ENCODE data around the gene EIF3F.
A peak's percentile ranks its signal among the peaks of the same experiment; 100 is the strongest.

The EIF3F gene

GRCh38 chr11:8026982-8027381 lies 39.8 kb downstream of the EIF3F start:
- Histone ChIP-seq H3K36me3 (ENCODE audit: insufficient read depth, low read depth, low read length) (no peaks in the 10 kb centered on the region), H3K4me3 (ENCODE audit: low read length) (no peak overlapping the region), H3K27ac (ENCODE audit: low read length) (no peak overlapping the region), H3K4me1 (ENCODE audit: insufficient read depth, low read length) (no peaks in the 10 kb centered on the region), H3K27me3 (ENCODE audit: insufficient read depth, low read length) (peaks cover 23% of the 10 kb centered on the region), H3K9ac (ENCODE audit: low read depth, low read length) (no peak overlapping the region), H3K9me3 (ENCODE audit: insufficient read depth, low read depth, low read length) (no peaks in the 10 kb centered on the region)

- Histone ChIP-seq H3K27me3 (ENCODE audit: insufficient read depth, low read length) (peaks cover 30% of the 10 kb centered on the region), H3K4me3 (ENCODE audit: low read length) (no peak overlapping the region), H3K36me3 (ENCODE audit: insufficient read depth, low read depth, low read length) (no peaks in the 10 kb centered on the region), H3K4me1 (ENCODE audit: insufficient read depth, low read length) (no peaks in the 10 kb centered on the region), H3K27ac (ENCODE audit: low read length) (no peak overlapping the region), H3K9me3 (ENCODE audit: insufficient read depth, low read depth, low read length) (no peaks in the 10 kb centered on the region), H3K9ac (ENCODE audit: low read depth, low read length) (no peak overlapping the region)
Observed at GRCh38 chr11:8028766-8029165, 41.6 kb downstream of the EIF3F start.

GRCh38 chr11:8030526-8031247 lies 43.5 kb downstream of the EIF3F start:
- no peaks in the 10 kb centered on the region for H3K4me1 ChIP-seq (ENCODE audit: insufficient read depth, low read length)
- H3K27ac ChIP-seq (ENCODE audit: low read length) = no peak overlapping the region
- H3K4me3 ChIP-seq (ENCODE audit: low read length) = no peak overlapping the region
- H3K9ac ChIP-seq (ENCODE audit: low read depth, low read length) = no peak overlapping the region
- H3K9me3 ChIP-seq (ENCODE audit: insufficient read depth, low read depth, low read length) = no peaks in the 10 kb centered on the region
- peaks cover 30% of the 10 kb centered on the region for H3K27me3 ChIP-seq (ENCODE audit: insufficient read depth, low read length)
- H3K36me3 ChIP-seq (ENCODE audit: insufficient read depth, low read depth, low read length) = no peaks in the 10 kb centered on the region

- H3K4me1 ChIP-seq (ENCODE audit: insufficient read depth, low read length) = no peaks in the 10 kb centered on the region
- no peak overlapping the region; the same call in 1 of the 2 replicates for H3K9ac ChIP-seq (ENCODE audit: low read depth, low read length)
- H3K4me3 ChIP-seq (ENCODE audit: low read length) = no peak overlapping the region
Observed at GRCh38 chr11:8031248-8032115, 44.3 kb downstream of the EIF3F start.

GRCh38 chr11:8032122-8032521 lies 45.0 kb downstream of the EIF3F start:
- Histone ChIP-seq H3K27ac (ENCODE audit: low read length) (no peak overlapping the region), H3K4me3 (ENCODE audit: low read length) (no peak overlapping the region), H3K9ac (ENCODE audit: low read depth, low read length) (no peak overlapping the region), H3K27me3 (ENCODE audit: insufficient read depth, low read length) (peaks cover 32% of the 10 kb centered on the region), H3K4me1 (ENCODE audit: insufficient read depth, low read length) (no peaks in the 10 kb centered on the region), H3K9me3 (ENCODE audit: insufficient read depth, low read depth, low read length) (no peaks in the 10 kb centered on the region), H3K36me3 (ENCODE audit: insufficient read depth, low read depth, low read length) (no peaks in the 10 kb centered on the region)

More at GRCh38 chr11:8031248-8032115, 44.3 kb downstream of the EIF3F start:
- Histone ChIP-seq H3K27ac (ENCODE audit: low read length) (no peak overlapping the region), H3K9me3 (ENCODE audit: insufficient read depth, low read depth, low read length) (no peaks in the 10 kb centered on the region), H3K36me3 (ENCODE audit: insufficient read depth, low read depth, low read length) (no peaks in the 10 kb centered on the region), H3K27me3 (ENCODE audit: insufficient read depth, low read length) (peaks cover 28% of the 10 kb centered on the region)

GRCh38 chr11:8032576-8033304 lies 45.6 kb downstream of the EIF3F start:
- Histone ChIP-seq H3K4me3 (ENCODE audit: low read length) (peak overlapping the region; percentile 11; the same call in 1 of the 2 replicates), H3K36me3 (ENCODE audit: insufficient read depth, low read depth, low read length) (no peaks in the 10 kb centered on the region), H3K4me1 (ENCODE audit: insufficient read depth, low read length) (no peaks in the 10 kb centered on the region), H3K9me3 (ENCODE audit: insufficient read depth, low read depth, low read length) (no peaks in the 10 kb centered on the region), H3K27ac (ENCODE audit: low read length) (no peak overlapping the region), H3K9ac (ENCODE audit: low read depth, low read length) (peak overlapping the region; percentile 34; the same call in 1 of the 2 replicates), H3K27me3 (ENCODE audit: insufficient read depth, low read length) (peaks cover 32% of the 10 kb centered on the region)

- H3K9ac ChIP-seq (ENCODE audit: low read depth, low read length) = no peak overlapping the region
- peak overlapping the region; percentile 11; the same call in 1 of the 2 replicates for H3K4me3 ChIP-seq (ENCODE audit: low read length)
- peaks cover 32% of the 10 kb centered on the region for H3K27me3 ChIP-seq (ENCODE audit: insufficient read depth, low read length)
- H3K9me3 ChIP-seq (ENCODE audit: insufficient read depth, low read depth, low read length) = no peaks in the 10 kb centered on the region
- no peaks in the 10 kb centered on the region for H3K36me3 ChIP-seq (ENCODE audit: insufficient read depth, low read depth, low read length)
- no peaks in the 10 kb centered on the region for H3K4me1 ChIP-seq (ENCODE audit: insufficient read depth, low read length)
- H3K27ac ChIP-seq (ENCODE audit: low read length) = no peak overlapping the region
Observed at GRCh38 chr11:8033305-8034105, 46.4 kb downstream of the EIF3F start.

- Histone ChIP-seq H3K4me1 (ENCODE audit: insufficient read depth, low read length) (no peaks in the 10 kb centered on the region), H3K9me3 (ENCODE audit: insufficient read depth, low read depth, low read length) (no peaks in the 10 kb centered on the region), H3K36me3 (ENCODE audit: insufficient read depth, low read depth, low read length) (no peaks in the 10 kb centered on the region), H3K9ac (ENCODE audit: low read depth, low read length) (no peak overlapping the region), H3K4me3 (ENCODE audit: low read length) (no peak overlapping the region), H3K27me3 (ENCODE audit: insufficient read depth, low read length) (peaks cover 32% of the 10 kb centered on the region), H3K27ac (ENCODE audit: low read length) (no peak overlapping the region)
Observed at GRCh38 chr11:8034106-8034585, 47.0 kb downstream of the EIF3F start.

- Histone ChIP-seq H3K36me3 (ENCODE audit: insufficient read depth, low read depth, low read length) (no peaks in the 10 kb centered on the region), H3K4me3 (ENCODE audit: low read length) (no peak overlapping the region), H3K27ac (ENCODE audit: low read length) (no peak overlapping the region), H3K4me1 (ENCODE audit: insufficient read depth, low read length) (no peaks in the 10 kb centered on the region), H3K9ac (ENCODE audit: low read depth, low read length) (no peak overlapping the region), H3K9me3 (ENCODE audit: insufficient read depth, low read depth, low read length) (no peaks in the 10 kb centered on the region), H3K27me3 (ENCODE audit: insufficient read depth, low read length) (peaks cover 32% of the 10 kb centered on the region)
Observed at GRCh38 chr11:8034604-8035190, 47.6 kb downstream of the EIF3F start.

GRCh38 chr11:8035200-8035855 lies 48.2 kb downstream of the EIF3F start:
- Histone ChIP-seq H3K36me3 (ENCODE audit: insufficient read depth, low read depth, low read length) (no peaks in the 10 kb centered on the region), H3K9ac (ENCODE audit: low read depth, low read length) (no peak overlapping the region), H3K4me1 (ENCODE audit: insufficient read depth, low read length) (no peaks in the 10 kb centered on the region), H3K27me3 (ENCODE audit: insufficient read depth, low read length) (peaks cover 26% of the 10 kb centered on the region), H3K9me3 (ENCODE audit: insufficient read depth, low read depth, low read length) (no peaks in the 10 kb centered on the region), H3K27ac (ENCODE audit: low read length) (no peak overlapping the region), H3K4me3 (ENCODE audit: low read length) (no peak overlapping the region)
